ENCODE measurements around the gene CASP8. TPM values are rescaled to one million over a fixed set of nuclear protein-coding genes. Genes with fewer than 3 reads are reported as not detected.
"Not testable (repeated sequence)": the region's sequence is repeated elsewhere in the genome, so short reads cannot be mapped to it uniquely, and the experiment has no call there.

The CASP8 gene
- total RNA-seq, 1 donor from 2014 or later = 2.8 TPM

DNA sequence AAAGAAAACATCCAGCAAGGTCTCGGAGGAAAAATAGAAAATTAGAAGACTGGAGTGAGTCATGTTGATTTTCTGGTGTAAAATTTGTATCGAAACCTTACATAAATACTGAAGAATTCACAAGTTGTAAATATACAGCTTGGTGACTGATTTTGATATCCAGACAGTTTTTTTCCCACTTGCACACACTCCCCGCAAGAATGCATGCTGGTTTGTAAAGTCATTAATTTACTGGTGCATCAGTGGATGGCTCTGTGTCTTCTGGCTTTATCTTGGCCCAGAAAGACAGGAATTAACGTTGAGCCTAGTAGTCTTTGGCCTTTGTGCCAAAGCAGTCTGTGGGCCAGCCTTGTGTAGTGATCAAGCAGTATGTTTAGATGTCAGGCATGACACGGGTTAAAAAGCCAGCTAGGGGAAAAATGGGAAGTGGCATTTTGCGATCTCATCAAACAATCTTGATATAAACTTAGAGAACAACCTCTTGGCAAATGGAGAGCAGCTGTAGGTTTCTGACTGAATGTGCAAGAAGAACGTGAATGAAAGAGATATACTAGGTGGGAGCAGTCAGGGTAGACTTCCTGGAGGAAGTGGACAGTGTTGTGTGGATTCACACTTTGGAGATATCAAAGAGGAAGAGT lies 22.7 kb upstream of the CASP8 start:
- Mint-ChIP-seq H3K9me3 (ENCODE audit: low read depth) (peaks cover 15% of the 10 kb centered on the region), H3K27ac (no peak overlapping the region), H3K36me3 (ENCODE audit: insufficient read depth) (peaks cover 3% of the 10 kb centered on the region), H3K27me3 (no peaks in the 10 kb centered on the region), H3K4me3 (ENCODE audit: low read depth) (no peak overlapping the region), H3K4me1 (ENCODE audit: low read depth) (peaks cover 5% of the 10 kb centered on the region)
- no peak for DNase-seq (ENCODE audit: low spot score, unreplicated experiment)
- TF ChIP-seq, protein P1, sequence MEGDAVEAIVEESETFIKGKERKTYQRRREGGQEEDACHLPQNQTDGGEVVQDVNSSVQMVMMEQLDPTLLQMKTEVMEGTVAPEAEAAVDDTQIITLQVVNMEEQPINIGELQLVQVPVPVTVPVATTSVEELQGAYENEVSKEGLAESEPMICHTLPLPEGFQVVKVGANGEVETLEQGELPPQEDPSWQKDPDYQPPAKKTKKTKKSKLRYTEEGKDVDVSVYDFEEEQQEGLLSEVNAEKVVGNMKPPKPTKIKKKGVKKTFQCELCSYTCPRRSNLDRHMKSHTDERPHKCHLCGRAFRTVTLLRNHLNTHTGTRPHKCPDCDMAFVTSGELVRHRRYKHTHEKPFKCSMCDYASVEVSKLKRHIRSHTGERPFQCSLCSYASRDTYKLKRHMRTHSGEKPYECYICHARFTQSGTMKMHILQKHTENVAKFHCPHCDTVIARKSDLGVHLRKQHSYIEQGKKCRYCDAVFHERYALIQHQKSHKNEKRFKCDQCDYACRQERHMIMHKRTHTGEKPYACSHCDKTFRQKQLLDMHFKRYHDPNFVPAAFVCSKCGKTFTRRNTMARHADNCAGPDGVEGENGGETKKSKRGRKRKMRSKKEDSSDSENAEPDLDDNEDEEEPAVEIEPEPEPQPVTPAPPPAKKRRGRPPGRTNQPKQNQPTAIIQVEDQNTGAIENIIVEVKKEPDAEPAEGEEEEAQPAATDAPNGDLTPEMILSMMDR (IDR thresholded peaks at IDR 0.05; ENCODE audit: unreplicated experiment) = no peak

DNA sequence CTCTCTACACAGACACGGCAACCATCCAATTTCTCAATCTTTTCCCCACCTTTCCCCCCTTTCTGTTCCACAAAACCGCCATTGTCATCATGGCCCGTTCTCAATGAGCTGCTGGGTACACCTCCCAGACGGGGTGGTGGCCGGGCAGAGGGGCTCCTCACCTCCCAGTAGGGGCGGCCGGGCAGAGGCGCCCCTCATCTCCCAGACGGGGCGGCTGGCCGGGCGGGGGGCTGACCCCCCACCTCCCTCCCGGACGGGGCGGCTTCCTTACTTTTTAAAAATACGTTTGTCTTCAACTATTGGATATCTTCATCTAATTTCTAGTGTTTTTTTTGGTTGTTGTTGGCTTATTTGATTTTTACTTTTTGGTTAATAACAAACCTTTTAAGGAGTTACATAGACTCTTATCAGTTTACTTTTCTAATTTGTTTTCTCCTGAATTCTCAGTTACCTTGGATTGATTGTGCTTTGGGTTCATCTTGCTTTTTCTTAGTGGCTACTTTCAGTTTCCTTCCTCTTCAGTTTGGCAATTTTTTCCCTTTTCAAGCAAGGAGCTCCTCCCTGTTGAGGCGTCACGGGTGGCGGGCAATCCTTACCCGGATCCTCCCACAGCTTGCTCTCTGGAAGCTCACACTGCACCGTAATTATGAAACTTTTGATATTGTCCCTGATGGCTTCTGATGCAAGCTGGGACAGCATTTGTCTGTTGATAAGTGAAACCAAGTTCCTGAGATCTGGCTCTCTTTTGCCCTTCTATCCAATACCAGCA lies 21.0 kb upstream of the CASP8 start:
- H3K27ac Mint-ChIP-seq; H3K27me3 Mint-ChIP-seq; DNase-seq (ENCODE audit: low spot score, unreplicated experiment); H3K4me3 Mint-ChIP-seq (ENCODE audit: low read depth); H3K36me3 Mint-ChIP-seq (ENCODE audit: insufficient read depth); H3K4me1 Mint-ChIP-seq (ENCODE audit: low read depth): not testable (repeated sequence)
- H3K9me3 Mint-ChIP-seq (ENCODE audit: low read depth) = peaks cover 15% of the 10 kb centered on the region

DNA sequence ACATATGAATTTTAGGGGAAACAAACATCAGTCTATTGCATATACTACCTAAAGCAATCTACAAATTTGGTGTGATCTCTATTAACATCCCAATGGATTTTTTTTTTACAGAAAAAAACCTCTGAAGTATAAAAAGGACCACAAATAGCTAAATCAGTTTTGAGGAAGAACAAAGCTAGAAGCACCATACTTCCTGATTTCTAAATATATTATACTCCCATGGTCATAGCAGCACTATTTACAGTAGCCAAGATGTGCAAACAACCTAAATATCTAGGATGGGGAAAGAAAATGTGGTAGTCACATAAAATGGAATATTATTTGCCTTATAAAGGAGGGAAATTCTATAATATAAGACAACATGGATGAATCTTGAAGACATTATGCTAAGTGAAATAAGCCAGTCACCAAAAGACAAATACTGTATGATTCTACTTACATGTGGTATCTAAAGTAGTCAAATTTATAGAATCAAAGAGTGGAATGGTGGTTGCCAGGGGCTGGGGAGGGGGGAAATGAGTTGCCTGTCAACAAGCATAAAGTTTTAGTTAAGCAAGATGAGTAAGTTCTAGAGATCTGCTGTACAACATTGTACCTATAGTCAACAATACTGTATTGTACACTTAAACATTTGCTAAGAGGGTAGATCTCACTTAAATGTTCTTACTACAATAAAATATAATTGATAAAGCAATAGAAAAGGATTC lies 17.6 kb upstream of the CASP8 start:
- H3K4me1 Mint-ChIP-seq (ENCODE audit: low read depth) = no peaks in the 10 kb centered on the region
- no peak overlapping the region for H3K4me3 Mint-ChIP-seq (ENCODE audit: low read depth)
- H3K27ac Mint-ChIP-seq = no peak overlapping the region
- H3K9me3 Mint-ChIP-seq (ENCODE audit: low read depth) = peaks cover 15% of the 10 kb centered on the region
- DNase-seq (ENCODE audit: low spot score, unreplicated experiment) = no peak
- no peaks in the 10 kb centered on the region for H3K27me3 Mint-ChIP-seq
- TF ChIP-seq, protein P1 (IDR thresholded peaks at IDR 0.05; ENCODE audit: unreplicated experiment) = no peak
- H3K36me3 Mint-ChIP-seq (ENCODE audit: insufficient read depth) = peaks cover 3% of the 10 kb centered on the region

DNA sequence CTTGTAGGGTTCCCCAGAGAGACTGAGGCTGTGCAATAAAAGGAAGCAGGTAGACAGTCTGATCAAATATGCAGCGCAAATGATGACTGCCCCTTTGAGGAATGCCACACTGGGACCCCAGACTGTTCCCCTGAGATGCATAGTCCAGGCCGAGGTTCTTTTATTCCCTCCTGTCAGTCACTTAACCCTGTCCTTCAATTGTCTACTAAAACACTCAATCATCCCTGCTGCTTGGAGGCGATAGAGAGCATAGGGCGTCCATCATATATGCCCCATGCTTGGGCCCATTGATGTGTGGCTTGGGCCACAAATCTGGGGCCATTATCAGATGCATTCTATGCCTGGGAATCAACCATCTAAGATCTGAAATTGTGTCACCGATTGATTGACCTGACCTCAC lies 15.5 kb upstream of the CASP8 start:
- DNase-seq (ENCODE audit: low spot score, unreplicated experiment) = no peak

DNA sequence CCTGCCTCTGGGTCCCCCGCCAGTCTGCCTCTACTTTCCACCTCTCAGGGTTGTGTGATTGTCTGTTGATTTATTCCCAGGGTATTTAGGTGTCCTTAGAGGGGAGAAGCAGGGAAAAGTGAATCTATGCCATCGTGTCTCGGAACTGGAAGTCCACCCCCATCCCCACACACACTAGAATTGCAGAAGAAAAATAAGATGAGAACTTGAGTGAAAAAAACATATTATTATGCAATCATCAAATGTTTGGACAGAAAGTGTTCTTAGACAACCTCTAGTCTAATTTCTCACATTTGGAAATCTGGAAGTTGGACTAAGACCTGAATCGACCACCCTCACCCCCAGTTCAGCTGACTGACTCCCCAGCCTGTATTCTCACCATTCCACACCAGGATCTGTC lies 14.1 kb upstream of the CASP8 start:
- TF ChIP-seq, protein P1 (IDR thresholded peaks at IDR 0.05; ENCODE audit: unreplicated experiment) = no peak
- no peaks in the 10 kb centered on the region for H3K4me1 Mint-ChIP-seq (ENCODE audit: low read depth)
- H3K4me3 Mint-ChIP-seq (ENCODE audit: low read depth) = no peak overlapping the region
- H3K27ac Mint-ChIP-seq = no peak overlapping the region
- no peaks in the 10 kb centered on the region for H3K27me3 Mint-ChIP-seq
- no peak for DNase-seq (ENCODE audit: low spot score, unreplicated experiment)
- H3K9me3 Mint-ChIP-seq (ENCODE audit: low read depth) = peaks cover 7% of the 10 kb centered on the region
- H3K36me3 Mint-ChIP-seq (ENCODE audit: insufficient read depth) = peaks cover 2% of the 10 kb centered on the region

More for the DNA sequence above, 15.5 kb upstream of the CASP8 start:
- Mint-ChIP-seq H3K4me1 (ENCODE audit: low read depth) (no peaks in the 10 kb centered on the region), H3K27ac (no peak overlapping the region), H3K4me3 (ENCODE audit: low read depth) (no peak overlapping the region), H3K27me3 (no peaks in the 10 kb centered on the region), H3K36me3 (ENCODE audit: insufficient read depth) (peaks cover 2% of the 10 kb centered on the region), H3K9me3 (ENCODE audit: low read depth) (peaks cover 15% of the 10 kb centered on the region)
- TF ChIP-seq, protein P1 (IDR thresholded peaks at IDR 0.05; ENCODE audit: unreplicated experiment) = no peak

Data from progenitor cell of endocrine pancreas (in vitro differentiated cells).